GM18868 (cell line): Measurements from ENCODE around the gene IL22.
A peak's percentile ranks its signal among the peaks of the same experiment; 100 is the strongest.
"Not testable (repeated sequence)": the region's sequence is repeated elsewhere in the genome, so short reads cannot be mapped to it uniquely, and the experiment has no call there.

Source experiments
- ATAC-seq: cut with Tn5 transposase; IDR thresholded peaks from one replicate; pipeline ENCODE4 v1.9.1; 2021; ENCODE audit warnings: mild to moderate bottlenecking, moderate library complexity; ENCODE audit not compliant: unreplicated experiment

The IL22 gene

GRCh38 chr12:68231229-68231628, 22.2 kb downstream of the IL22 start:
- peak; percentile 85 for ATAC-seq

GRCh38 chr12:68229956-68230355, 23.4 kb downstream of the IL22 start:
- no peak for ATAC-seq

DNA sequence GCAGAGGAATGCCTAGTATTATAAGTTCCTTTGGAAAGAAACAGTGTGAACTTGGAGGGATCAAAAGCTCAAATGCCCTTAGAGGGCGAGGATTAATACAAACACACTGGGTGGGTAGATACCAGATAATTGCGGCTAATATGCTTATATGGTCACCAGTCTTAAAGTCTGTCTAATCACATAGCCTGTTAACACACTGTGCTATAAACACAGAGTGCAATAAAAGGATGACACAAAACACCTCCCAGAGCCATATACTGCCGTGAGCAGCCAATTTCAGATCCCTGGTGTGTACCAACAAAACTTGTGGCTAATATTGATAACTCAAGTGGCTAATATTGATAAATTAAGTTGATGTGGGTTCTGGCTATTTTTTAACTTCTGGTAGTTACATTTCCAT, 26.0 kb downstream of the IL22 start:
- ATAC-seq = no peak

DNA sequence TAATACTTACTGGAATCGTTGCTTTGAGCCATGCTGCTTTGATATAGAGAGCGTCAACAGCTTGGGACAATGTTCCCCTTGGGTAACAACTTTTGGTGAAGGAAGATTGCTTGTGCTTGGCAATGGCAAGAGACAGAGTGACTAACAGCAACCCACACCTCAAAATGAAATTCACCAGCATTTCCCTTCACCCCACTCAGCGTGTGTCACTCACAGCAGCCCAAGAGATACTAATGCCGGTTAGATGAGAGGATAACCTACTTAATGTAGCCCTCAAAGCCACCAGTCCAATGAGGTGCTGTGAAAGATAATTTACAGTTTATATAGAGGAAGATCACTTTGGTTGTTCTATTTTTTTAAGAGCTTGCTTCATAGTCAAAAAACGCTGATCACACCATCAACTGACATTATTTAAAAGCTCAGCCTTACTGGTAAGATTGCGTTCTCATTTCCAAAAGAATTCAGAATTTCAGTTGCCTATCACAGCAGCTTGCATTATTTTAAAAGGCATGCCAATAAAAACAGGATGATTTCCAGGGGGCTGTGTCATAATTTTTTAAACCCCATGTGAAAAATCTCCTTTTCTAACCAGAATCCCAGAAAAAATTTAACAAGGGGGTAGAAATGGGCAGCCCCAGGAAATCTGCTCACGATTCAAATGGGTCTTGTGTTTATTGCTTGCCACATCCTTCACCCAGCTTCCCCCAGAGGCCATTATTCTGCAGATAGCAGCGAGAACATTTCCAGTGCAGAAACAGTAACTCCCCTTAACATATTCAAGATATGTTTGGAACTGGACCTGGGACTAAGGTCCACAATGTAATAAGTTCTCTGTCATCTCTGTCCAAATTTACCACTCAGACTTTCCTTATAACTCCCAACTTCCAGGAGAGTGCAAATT, 27.6 kb downstream of the IL22 start, which contains the start of gene IL26:
TSS of gene IL26 (minus strand) at position 235 of the 901 bp plus-strand sequence. CDS start at position 181, 54 bp downstream.
- no peak for ATAC-seq

DNA sequence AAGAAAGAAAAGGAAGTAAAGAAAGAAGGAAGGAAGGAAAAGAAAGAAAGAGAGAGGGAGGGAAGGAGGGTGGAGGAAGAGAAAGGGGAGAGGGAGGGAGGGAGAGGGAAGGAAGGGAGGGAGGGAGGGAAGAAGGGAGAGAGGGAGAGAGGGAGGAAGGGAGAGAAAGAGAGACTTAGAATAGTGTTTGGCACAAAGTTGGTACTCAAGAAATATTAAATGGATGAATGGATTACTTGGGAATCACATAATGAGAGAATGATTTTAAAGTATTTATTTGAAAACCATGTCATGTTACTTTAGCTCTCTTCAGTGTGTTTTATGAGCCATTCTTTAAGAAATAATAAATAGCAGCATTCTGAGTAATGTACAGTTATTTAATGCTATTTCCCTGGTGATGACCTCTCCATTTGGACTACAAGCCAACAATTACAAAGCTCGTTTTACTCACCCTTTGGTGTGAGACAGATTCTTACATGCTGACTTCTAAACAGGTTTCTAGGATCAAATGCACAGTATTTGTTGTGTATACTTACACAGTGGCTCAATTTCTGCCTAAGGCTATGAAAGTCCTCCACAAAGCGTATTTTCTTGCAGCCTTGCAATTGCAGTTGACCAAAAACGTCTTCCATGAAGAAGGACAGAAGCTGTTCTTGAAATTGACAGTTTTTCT, 28.7 kb downstream of the IL22 start:
- ATAC-seq = no peak

- peak; percentile 92 for ATAC-seq
These were observed 30.2 kb downstream of the IL22 start for GRCh38 chr12:68223067-68223747.

DNA sequence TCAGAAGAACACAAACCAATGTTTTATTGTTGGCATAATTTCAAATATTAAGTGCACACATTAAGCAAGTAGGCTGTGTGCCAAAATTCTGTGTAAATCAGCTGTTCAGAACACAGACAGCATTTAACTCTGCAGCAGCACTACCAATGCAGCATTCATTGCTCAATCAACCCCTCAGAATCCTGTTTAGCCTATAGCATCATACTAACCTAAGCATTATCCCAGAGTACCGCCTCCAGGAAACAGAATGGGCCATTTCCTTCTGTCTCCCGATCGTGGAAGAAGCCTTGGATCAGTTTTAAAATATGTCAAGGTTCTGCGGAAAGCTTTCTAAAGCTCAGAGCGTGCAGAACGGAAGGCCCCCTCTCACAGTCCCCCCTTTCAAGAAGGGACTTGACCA, 31.1 kb downstream of the IL22 start:
- ATAC-seq = no peak

DNA sequence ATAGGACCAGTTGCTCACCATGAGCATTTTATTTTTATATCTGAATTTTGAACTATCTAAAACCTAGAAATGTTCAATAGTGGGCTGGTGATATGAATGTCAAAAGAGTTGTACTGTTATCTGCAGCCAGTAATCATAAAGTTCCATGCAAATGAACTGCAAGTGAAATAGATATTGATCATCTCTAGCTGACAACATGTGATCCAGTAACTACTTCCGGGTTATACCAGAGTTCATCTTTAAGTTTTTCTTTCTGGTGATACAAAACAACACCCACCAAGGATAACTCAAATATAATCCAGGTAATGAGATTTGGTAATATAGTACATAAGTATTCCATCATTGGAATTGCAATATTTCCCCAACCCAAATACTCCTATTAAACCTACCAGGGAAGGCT, 31.9 kb downstream of the IL22 start:
- ATAC-seq = no peak

DNA sequence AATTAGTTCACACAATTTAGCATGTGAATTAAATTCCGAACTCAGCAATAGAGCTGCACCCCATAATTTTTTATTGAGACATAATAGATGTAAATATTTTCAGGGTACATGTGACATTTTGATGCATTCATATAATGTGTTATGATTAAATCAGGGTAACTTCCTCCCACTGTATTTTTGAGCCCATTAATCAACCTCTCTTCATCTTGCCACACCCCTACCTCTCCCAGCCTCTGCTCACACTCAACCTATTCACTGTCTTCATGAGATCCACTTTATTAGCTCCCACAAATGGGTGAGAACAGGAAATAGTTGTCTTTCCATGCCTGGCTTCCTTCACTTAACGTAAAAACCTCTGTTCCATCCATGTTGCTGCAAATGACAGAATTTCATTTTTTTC, 42.5 kb downstream of the IL22 start:
- no peak for ATAC-seq

GRCh38 chr12:68209048-68209728, 44.2 kb downstream of the IL22 start:
- ATAC-seq = not testable (repeated sequence)

DNA sequence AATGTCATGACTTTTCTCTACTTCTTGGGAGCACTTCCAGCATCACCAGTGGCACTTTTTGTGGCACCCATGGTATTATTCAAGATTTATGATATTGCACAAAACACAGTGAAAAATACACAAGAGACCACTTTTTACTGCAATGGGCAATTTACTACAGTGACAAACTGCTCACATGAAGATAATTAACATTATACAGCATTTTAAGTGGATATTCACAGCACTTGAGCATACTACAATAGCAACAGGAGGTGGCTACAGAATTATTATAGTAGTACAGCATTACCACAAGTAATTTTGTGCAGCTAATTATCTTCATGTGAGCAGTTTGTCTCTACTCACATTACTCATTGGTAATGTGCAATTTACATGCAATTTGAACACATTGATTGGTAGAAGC, 46.1 kb downstream of the IL22 start:
- no peak for ATAC-seq

- ATAC-seq = no peak
These were observed 47.0 kb downstream of the IL22 start for GRCh38 chr12:68206446-68206845.

DNA sequence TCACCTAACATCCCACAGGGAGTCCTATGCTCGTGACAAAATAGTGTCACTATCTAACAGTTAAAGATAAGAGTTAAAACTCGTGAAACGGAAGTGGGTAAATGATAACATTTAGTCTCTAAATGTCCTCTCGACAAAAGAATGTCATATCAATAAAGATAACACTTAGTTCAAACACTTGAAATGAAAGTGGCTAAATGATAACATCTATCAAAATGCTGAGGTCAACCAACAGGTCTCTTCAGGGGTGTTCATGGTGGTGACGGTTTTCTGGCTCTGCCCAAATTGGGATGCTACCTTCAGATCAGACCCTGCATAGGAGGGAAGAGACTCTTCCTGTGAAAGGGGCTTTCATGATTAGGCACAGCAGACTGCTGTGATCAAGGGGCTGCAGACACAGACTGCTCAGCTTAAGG, 49.9 kb downstream of the IL22 start:
- no peak for ATAC-seq

DNA sequence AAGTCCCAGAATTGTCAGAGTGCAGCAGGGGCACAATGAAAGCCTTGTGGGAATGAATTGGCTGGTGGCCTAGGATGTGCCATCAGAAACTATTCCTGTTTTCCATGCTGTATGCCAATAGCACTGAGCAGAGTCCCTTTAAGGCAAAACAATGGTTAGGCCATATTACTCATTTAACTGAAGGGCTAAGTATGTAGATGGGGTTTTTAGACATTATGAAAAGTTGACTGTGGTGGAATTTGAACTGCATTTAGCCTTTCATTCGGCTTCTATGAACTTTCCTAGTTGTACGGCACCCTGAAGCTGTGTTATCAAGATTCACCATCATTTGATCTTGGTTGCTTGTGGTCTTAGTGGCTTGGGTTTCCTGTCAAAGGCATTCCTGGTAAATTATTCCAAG, 52.5 kb downstream of the IL22 start:
- no peak for ATAC-seq

DNA sequence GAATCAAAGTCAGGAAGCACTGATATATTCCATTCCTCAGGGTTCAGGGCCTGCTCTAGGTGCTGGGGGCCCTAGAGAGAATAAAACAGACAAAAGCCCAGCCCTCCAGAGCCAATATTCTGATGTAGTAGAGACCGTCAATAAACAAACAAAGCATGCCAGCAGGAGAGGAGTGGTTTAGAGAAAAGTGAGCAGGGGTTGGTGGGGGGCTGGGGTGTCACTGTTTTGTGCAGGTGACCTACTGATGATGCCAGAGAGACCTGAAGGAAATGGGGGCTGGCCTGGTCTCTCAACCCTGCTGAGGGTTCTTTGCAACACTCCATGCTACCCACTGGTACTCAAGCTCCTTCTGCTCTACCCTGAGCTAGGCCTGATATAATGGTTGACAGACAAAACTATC, 54.3 kb downstream of the IL22 start:
- no peak for ATAC-seq

GRCh38 chr12:68198507-68199086, 54.8 kb downstream of the IL22 start:
- no peak for ATAC-seq
